Mesothelial cell of epicardium (in vitro differentiated cells): ENCODE measurements around the gene CUTC. TPM values are rescaled to one million over a fixed set of nuclear protein-coding genes. Genes with fewer than 3 reads are reported as not detected.
"Not testable (repeated sequence)": the region's sequence is repeated elsewhere in the genome, so short reads cannot be mapped to it uniquely, and the experiment has no call there.

ENCODE experiments used
- DNase-seq, 2 experiments: peaks; one replicate each; pipeline ENCODE4 v3.0.0; 2021; ENCODE audit warnings: low spot score in 2 of 2; ENCODE audit not compliant: unreplicated experiment in 2 of 2
- H3K27ac Mint-ChIP-seq: 2 replicates; pipeline ENCODE4 v1.8.0; 2021; ENCODE audit warnings: mixed read lengths
- H3K27me3 Mint-ChIP-seq: 2 replicates; pipeline ENCODE4 v1.8.0; 2021; ENCODE audit warnings: low read depth, mixed read lengths
- H3K36me3 Mint-ChIP-seq: 2 replicates; pipeline ENCODE4 v1.8.0; 2021; ENCODE audit warnings: mixed read lengths
- H3K4me1 Mint-ChIP-seq: 2 replicates; pipeline ENCODE4 v1.8.0; 2021; ENCODE audit warnings: mixed read lengths
- H3K4me3 Mint-ChIP-seq: 2 replicates; pipeline ENCODE4 v1.8.0; 2021; ENCODE audit warnings: mild to moderate bottlenecking, moderate library complexity, mixed read lengths
- H3K9me3 Mint-ChIP-seq: 2 replicates; pipeline ENCODE4 v1.8.0; 2021; ENCODE audit warnings: mixed read lengths
- CTCF ChIP-seq: fragments of 200-600 bp; sonication (generic); IDR thresholded peaks from one replicate; pipeline ENCODE4 v1.5.0; 2021; ENCODE audit warnings: antibody characterized with exemption; ENCODE audit not compliant: unreplicated experiment
- total RNA-seq: library from RNA; stranded (reverse); gene quantifications from 3 replicates; pipeline ENCODE4 v1.2.1, GENCODE V29; 2021

The CUTC gene
- total RNA-seq, 1 donor from 2014 or later: 10.4 TPM

GRCh38 chr10:99733366-99733765 is 1.3 kb downstream of the CUTC start:
- Mint-ChIP-seq H3K9me3 (no peaks in the 10 kb centered on the region), H3K27ac (no peak overlapping the region), H3K27me3 (no peaks in the 10 kb centered on the region), H3K4me3 (peak overlapping the region; percentile 46), H3K36me3 (peaks cover 12% of the 10 kb centered on the region), H3K4me1 (peaks cover 12% of the 10 kb centered on the region)
- TF ChIP-seq CTCF: no peak
- DNase-seq: no peak

GRCh38 chr10:99734111-99734510 is 2.1 kb downstream of the CUTC start:
- Mint-ChIP-seq H3K4me1 (peaks cover 12% of the 10 kb centered on the region), H3K36me3 (peaks cover 19% of the 10 kb centered on the region)
- H3K9me3 Mint-ChIP-seq, H3K27ac Mint-ChIP-seq, H3K4me3 Mint-ChIP-seq, H3K27me3 Mint-ChIP-seq, DNase-seq: not testable (repeated sequence)

GRCh38 chr10:99740260-99740659 is 8.2 kb downstream of the CUTC start:
- H3K27ac Mint-ChIP-seq: no peak overlapping the region
- no peak for TF ChIP-seq CTCF
- no peaks in the 10 kb centered on the region for H3K4me1 Mint-ChIP-seq
- peaks cover 63% of the 10 kb centered on the region for H3K36me3 Mint-ChIP-seq
- no peak overlapping the region for H3K4me3 Mint-ChIP-seq
- no peak for DNase-seq
- peaks cover 29% of the 10 kb centered on the region for H3K9me3 Mint-ChIP-seq
- H3K27me3 Mint-ChIP-seq: no peaks in the 10 kb centered on the region

- no peak for DNase-seq
- no peak overlapping the region for H3K4me3 Mint-ChIP-seq
Observed at GRCh38 chr10:99740933-99741559, 9.0 kb downstream of the CUTC start.

GRCh38 chr10:99742254-99742653 is 10.2 kb downstream of the CUTC start:
- TF ChIP-seq CTCF: no peak
- peaks cover 63% of the 10 kb centered on the region for H3K36me3 Mint-ChIP-seq
- no peak for DNase-seq

More at GRCh38 chr10:99740933-99741559, 9.0 kb downstream of the CUTC start:
- H3K4me1 Mint-ChIP-seq: no peaks in the 10 kb centered on the region
- no peak for TF ChIP-seq CTCF
- H3K27ac Mint-ChIP-seq: no peak overlapping the region
- peaks cover 29% of the 10 kb centered on the region for H3K9me3 Mint-ChIP-seq
- H3K27me3 Mint-ChIP-seq: no peaks in the 10 kb centered on the region
- peaks cover 64% of the 10 kb centered on the region for H3K36me3 Mint-ChIP-seq

GRCh38 chr10:99742701-99743100 is 10.7 kb downstream of the CUTC start:
- DNase-seq: no peak
- Mint-ChIP-seq H3K4me3 (no peak overlapping the region), H3K27me3 (no peaks in the 10 kb centered on the region), H3K36me3 (peaks cover 58% of the 10 kb centered on the region), H3K4me1 (no peaks in the 10 kb centered on the region), H3K9me3 (peaks cover 29% of the 10 kb centered on the region), H3K27ac (no peak overlapping the region)
- no peak for TF ChIP-seq CTCF

More at GRCh38 chr10:99742254-99742653, 10.2 kb downstream of the CUTC start:
- peaks cover 29% of the 10 kb centered on the region for H3K9me3 Mint-ChIP-seq
- no peaks in the 10 kb centered on the region for H3K4me1 Mint-ChIP-seq
- no peak overlapping the region for H3K27ac Mint-ChIP-seq
- H3K4me3 Mint-ChIP-seq: no peak overlapping the region
- no peaks in the 10 kb centered on the region for H3K27me3 Mint-ChIP-seq
